T-helper 2 cell treated with Interferon-gamma antibody and Interleukin-4, amounts not matched to agents 5 μg/mL and 100 μg/mL, for 36 hours (primary cell): ENCODE measurements around the gene KRTAP5-6.
"Not testable (repeated sequence)": the region's sequence is repeated elsewhere in the genome, so short reads cannot be mapped to it uniquely, and the experiment has no call there.

Experiments
- DNase-seq: peaks from one replicate; pipeline ENCODE4 v3.0.0; 2021; ENCODE audit warnings: low spot score
- H3K27ac Mint-ChIP-seq: one replicate; pipeline ENCODE4 v1.8.0; 2021; ENCODE audit warnings: mild to moderate bottlenecking, mixed read lengths
- H3K27me3 Mint-ChIP-seq: one replicate; pipeline ENCODE4 v1.8.0; 2021; ENCODE audit warnings: low read depth, mixed read lengths
- H3K36me3 Mint-ChIP-seq: one replicate; pipeline ENCODE4 v1.8.0; 2021; ENCODE audit warnings: low read depth, mixed read lengths
- H3K4me1 Mint-ChIP-seq: one replicate; pipeline ENCODE4 v1.8.0; 2021; ENCODE audit warnings: low read depth, mixed read lengths
- H3K4me3 Mint-ChIP-seq: one replicate; pipeline ENCODE4 v1.8.0; 2022; ENCODE audit warnings: mild to moderate bottlenecking, moderate library complexity, mixed read lengths
- H3K9me3 Mint-ChIP-seq: one replicate; pipeline ENCODE4 v1.8.0; 2021; ENCODE audit warnings: mixed read lengths

Gene KRTAP5-6

DNA sequence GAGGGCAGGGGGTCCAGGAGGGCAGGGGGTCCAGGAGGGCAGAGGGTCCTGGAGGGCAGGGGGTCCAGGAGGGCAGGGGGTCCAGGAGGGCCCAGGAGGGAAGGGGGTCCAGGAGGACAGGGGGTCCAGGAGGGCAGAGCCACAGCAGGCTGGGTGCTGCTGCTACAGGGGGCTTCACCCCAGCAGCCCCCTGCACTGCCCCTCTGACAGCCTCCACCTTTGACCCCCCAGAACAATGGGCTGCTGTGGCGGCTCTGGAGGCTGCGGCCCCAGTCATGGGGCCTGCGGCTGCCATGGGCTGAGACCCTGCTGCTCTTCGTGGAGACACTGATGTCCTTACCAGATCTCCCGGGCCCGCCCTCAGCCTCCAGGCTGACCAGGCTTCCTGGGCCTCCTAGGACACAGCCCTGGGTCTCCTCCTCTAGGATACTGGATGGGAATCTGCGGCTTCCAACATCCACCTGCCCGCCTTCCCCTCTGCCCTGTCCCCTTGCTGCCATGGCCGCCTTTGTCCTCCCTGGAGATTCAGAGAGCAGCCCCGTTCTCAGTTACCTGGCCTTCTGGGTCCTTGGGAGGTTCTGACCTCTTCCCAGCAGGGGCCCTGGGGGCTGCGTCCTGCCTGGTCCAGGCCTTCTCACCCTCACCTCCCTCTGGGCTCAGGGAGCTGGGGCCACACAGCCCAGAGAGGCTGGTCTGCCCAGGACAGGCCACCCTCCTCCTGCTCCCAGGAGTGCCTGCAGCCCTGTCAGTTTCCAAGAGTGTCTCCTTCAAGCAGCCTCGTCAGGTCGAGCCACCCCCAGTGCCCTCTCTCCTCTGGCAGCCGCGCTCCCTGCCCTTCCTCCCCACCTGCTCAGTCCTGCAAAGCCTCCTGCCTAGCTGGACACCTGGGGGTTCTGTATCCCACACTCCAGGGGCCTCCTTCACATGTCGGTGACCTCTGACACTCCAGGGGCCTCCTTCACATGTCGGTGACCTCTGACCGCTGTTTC, 11.8 kb upstream of the KRTAP5-6 start:
- H3K36me3 Mint-ChIP-seq, H3K27ac Mint-ChIP-seq, DNase-seq, H3K4me3 Mint-ChIP-seq, H3K9me3 Mint-ChIP-seq, H3K27me3 Mint-ChIP-seq, H3K4me1 Mint-ChIP-seq: not testable (repeated sequence)

DNA sequence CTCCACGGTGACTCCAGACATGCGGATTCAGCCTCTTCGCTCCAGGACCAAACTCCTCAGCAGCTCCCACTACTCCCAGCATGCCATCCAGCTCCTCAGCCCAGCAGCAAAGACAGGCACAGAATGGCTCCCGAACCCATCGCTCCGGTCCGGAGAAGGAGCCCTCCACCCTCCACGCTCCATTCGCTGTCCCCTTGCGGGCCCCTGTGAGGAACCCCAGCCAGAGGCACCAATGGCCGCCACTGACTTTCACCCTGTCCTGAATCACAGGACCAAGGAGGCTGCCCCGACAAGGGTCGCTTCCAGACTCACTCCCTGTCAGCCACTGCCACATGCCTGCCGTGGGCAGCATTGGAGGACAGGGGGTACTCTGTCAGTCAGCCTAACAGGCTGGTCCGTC, 10.8 kb upstream of the KRTAP5-6 start:
- DNase-seq, H3K27me3 Mint-ChIP-seq, H3K9me3 Mint-ChIP-seq, H3K36me3 Mint-ChIP-seq, H3K4me1 Mint-ChIP-seq, H3K4me3 Mint-ChIP-seq, H3K27ac Mint-ChIP-seq: not testable (repeated sequence)

DNA sequence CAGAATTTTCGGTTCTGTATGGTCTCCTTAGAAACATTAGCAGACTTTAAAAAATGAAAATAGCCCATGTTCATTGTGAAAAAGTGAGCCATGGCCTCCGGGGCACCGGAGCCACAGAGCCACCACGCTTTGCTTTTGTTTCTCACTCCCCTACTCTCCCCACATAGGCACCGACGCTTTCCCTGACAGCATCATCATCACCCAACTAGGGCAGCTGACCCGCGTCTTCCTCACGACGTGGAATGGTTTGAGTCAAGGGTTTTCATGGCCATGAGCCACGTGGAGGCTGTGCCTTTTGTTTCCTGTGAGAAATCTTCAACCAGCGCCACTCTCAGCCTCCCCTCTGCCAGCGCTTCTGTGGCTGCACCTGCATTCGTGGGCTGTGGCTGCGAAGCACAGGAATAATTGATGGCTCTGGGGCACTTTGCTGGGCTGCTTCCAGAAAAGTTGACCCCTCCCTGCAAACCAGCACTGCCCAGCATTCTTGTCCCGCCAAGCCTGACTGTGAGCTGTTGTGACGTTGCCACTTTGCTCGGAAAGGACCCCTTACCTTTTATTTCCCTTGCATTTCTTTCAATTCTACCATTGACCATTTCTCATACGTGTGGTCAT, 8.6 kb upstream of the KRTAP5-6 start:
- H3K4me1 Mint-ChIP-seq, H3K36me3 Mint-ChIP-seq, H3K9me3 Mint-ChIP-seq, H3K27ac Mint-ChIP-seq, H3K4me3 Mint-ChIP-seq, DNase-seq: not testable (repeated sequence)
- peaks cover 12% of the 10 kb centered on the region for H3K27me3 Mint-ChIP-seq

DNA sequence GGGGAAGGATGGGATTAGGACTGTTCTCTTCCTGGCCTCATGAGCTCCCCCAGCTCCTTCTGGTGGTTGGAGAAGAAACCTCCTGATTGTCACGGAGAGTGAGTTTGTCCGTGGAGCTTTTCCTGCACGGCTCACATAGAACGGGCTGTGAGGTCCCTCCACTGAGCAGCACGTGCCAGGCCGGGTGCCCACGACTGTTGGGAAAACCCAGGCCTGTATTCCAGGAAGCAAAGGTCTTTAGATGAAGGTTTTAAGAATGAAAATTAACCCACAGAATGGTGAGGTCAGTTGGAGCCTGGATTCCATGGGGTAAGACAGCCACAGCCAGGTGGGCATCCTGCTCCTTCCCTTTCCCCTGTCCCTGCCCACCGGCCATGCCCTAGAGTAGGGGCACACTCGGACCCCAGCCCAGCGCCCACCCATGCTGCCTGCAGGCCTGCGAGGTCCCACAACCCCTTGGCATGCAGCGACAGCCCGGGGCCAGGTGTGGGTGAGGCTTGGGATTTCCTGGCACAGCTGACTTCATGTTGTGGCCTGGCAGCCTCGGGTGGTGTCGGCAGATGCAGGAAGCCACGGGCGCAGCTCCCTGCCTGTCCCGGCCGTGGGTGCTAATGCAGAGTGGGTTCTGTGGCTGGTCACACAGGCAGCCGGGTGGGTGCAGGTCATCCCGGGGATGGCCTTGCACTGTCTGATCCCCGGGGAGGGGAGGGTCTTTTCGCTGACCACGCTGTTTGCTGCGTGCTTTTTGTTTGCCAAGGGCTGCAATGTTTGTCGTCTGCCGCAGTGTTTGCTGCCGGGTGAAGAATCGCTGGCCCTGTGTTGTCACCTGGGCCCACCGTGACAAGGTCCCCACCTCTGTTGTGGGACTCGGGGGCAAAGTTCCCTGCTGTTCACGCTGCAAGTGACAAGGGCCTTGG, 7.5 kb upstream of the KRTAP5-6 start:
- not testable (repeated sequence) for H3K36me3 Mint-ChIP-seq, H3K27ac Mint-ChIP-seq, DNase-seq, H3K4me3 Mint-ChIP-seq, H3K9me3 Mint-ChIP-seq, H3K4me1 Mint-ChIP-seq
- peaks cover 12% of the 10 kb centered on the region for H3K27me3 Mint-ChIP-seq

DNA sequence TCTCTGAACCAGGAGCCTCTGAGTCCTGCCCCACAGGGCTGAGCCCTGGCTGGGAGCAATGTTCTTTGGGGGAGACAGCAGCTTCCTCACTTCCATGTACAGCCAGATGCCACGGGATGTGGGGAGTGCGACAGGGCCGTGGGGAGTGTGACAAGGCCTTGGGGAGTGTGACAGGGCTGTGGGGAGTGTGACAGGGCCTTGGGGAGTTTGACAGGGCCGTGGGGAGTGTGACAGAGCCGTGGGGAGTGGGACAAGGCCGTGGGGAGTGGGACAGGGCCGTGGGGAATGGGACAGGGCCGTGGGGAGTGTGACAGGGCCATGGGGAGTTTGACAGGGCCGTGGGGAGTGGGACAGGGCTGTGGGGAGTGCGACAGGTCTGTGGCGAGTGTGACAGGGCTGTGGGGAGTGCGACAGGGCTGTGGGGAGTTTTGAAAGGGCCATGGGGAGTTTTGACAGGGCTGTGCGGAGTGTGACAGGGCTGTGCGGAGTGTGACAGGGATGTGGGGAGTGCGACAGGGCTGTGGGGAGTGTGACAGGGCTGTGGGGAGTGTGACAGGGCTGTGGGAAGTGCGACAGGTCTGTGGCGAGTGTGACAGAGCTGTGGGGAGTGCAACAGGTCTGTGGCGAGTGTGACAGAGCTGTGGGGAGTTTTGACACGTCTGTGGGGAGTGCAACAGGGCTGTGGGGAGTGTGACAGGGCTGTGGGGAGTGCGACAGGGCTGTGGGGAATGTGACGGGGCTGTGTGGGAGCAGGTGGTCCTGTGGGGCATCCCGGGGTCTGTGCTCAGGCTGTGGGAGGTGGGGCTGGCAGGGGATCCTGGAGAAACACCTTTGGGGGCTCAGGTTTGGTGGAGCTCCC, 6.6 kb upstream of the KRTAP5-6 start:
- Mint-ChIP-seq H3K9me3 (no peaks in the 10 kb centered on the region), H3K27me3 (peaks cover 12% of the 10 kb centered on the region), H3K4me3 (no peak overlapping the region), H3K36me3 (no peaks in the 10 kb centered on the region), H3K4me1 (peaks cover 6% of the 10 kb centered on the region), H3K27ac (peak overlapping the region; percentile 26)
- DNase-seq = no peak

DNA sequence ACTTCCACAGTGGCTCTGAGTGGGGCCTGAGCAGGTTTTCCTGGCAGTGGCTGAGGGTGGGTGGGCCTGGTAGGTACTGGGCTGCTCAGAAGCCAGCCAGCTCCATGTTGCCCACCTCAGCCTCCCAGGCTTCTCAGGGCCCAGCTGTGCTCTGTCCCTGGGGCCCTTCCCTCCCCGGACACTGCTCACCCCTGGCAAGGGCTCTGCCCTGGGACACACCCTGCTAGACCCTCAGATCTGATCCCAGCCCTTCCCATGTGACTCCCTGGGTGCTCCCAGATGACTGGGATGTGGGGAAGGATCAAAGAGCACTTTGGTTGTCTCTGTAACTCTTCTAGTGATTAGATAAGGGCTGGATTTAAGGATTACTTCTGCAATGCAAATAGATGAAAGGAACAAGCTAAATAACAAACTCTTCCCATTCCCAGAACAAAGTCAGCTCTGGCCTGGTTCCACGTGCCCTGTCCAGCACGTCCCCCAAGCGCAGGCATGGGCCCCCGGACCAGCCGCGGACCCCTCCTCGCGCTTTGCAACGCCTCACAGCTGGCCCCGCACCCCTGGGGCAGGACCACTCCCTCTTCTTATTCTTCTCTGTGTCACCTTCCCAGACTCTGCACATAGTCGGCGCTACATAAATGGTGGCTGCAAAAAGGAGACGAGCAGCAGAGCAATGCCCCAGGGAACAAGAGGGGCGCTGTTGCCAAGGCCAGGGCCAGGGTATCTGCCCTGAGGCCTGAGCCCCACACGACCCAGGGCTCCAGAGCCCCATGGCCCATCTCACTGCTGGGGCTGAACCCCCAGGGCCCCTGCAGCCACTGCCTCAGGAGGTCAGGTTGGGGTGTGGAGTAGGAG, 5.7 kb upstream of the KRTAP5-6 start:
- Mint-ChIP-seq H3K4me3 (no peak overlapping the region), H3K4me1 (peaks cover 6% of the 10 kb centered on the region), H3K36me3 (no peaks in the 10 kb centered on the region), H3K9me3 (no peaks in the 10 kb centered on the region), H3K27me3 (peaks cover 12% of the 10 kb centered on the region), H3K27ac (no peak overlapping the region)
- no peak for DNase-seq

DNA sequence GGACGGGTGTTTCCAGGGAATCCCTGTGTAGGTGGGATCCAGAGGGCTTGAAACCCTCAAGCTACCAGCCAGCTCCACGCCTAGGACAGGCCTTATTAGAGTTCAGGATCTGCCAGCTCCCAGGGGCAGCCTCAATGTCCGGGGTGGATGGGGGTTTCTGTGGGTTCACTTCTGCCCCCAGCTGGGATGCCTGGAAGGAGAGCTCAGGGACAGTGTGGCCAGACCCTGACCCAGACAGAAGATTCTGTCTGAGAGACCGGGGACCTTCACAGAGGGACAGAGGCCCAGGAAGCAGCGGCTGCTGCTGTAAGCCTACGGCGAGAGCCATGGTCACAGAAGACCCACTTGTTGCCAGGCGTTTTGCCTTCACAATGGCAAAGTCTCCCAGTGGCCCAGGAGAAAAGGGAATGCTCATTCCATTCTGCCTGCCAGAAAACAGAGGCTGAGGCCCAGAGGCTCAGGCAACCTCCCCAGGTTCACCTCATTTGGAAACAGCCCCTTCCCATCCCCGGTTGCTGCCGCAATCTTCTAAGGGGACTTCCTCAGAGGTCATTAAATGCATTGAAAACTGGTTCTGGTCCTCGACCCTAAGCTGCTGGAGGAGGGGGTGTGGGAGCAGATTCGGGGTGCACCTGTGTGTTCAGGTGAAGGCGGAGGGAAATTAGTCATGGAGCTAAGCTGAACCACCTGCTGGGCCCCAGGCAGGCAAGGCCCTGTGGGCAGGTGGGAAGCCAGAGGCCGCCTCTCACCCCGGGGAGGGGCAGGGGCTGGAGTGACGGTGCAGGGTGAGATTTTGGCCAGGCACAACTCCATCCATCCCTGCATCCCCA, 4.9 kb upstream of the KRTAP5-6 start:
- no peak for DNase-seq
- Mint-ChIP-seq H3K9me3 (no peaks in the 10 kb centered on the region), H3K27me3 (peaks cover 12% of the 10 kb centered on the region), H3K4me1 (peaks cover 6% of the 10 kb centered on the region), H3K27ac (no peak overlapping the region), H3K4me3 (no peak overlapping the region), H3K36me3 (no peaks in the 10 kb centered on the region)

DNA sequence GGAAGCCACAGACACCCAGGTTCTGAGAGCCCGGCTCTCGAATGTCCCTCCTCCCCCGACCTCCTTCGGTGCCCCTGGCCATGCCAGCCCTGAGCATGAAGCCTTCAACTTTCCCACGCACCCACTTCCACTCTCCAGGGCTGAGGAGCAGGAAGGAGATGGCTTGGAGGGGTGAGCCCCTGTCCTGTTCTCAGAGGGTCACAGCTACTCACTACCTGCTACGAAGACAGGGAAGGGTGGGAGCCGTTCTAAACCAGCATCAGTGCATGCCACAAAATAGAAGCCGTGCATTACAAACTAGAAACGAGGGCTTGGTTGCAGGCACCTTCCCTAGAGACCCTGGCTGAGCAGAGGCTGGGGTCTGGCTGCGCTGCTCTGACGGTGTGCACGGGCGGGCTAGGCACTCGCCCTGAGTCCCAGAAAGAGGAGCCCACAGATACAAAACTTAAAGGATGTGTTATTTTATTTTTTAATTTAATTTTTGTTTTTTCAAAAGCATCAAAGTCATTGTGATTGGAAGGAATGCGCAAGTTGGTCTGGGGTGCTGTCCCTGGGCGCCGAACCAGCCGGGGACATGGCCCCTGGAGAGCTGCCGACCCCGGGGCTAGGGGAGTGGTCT, 4.2 kb upstream of the KRTAP5-6 start:
- DNase-seq = no peak
- Mint-ChIP-seq H3K27me3 (peaks cover 12% of the 10 kb centered on the region), H3K9me3 (no peaks in the 10 kb centered on the region), H3K27ac (no peak overlapping the region), H3K4me3 (peak overlapping the region; percentile 83), H3K36me3 (no peaks in the 10 kb centered on the region), H3K4me1 (peaks cover 6% of the 10 kb centered on the region)

DNA sequence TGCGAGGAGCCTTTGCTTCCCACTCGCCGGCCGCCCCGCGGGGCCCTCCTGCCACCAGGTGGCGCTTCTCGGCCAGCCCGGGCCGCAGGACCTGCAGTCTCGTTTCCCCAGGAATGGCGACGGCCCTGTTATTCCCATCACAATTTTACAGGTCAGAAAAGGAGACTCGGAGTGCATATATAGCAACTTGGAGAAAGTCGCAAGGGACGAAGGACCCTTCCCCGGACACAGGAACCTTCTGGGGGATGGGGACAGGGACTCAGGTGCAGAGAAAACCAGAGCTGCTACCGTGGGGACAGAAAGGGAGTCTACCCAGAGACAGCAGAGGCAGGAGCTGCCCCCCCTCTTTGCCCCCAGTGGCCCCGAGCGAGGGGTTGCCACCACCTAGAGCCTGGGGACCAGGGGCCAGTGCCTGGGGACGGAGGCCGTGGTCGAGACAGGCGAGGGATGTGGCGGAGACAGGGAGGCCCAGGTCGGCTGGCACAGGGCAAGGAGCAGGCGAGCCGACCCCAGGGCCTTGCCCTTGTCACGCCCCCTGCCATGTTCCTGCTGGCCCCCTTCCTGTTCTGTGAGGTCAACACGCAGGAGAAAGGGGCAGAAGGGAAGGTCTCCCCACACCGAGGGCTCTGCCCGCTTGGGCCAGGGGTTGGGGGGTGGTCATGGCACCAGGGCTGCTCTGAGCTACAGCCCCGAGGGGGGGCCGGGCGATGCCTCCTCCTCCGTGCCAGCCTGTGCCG, 3.5 kb upstream of the KRTAP5-6 start:
- Mint-ChIP-seq H3K9me3 (no peaks in the 10 kb centered on the region), H3K4me3 (peak overlapping the region; percentile 83), H3K36me3 (no peaks in the 10 kb centered on the region), H3K27me3 (peaks cover 12% of the 10 kb centered on the region), H3K4me1 (peaks cover 6% of the 10 kb centered on the region), H3K27ac (peak overlapping the region; percentile 31)
- DNase-seq = peak; percentile 66

DNA sequence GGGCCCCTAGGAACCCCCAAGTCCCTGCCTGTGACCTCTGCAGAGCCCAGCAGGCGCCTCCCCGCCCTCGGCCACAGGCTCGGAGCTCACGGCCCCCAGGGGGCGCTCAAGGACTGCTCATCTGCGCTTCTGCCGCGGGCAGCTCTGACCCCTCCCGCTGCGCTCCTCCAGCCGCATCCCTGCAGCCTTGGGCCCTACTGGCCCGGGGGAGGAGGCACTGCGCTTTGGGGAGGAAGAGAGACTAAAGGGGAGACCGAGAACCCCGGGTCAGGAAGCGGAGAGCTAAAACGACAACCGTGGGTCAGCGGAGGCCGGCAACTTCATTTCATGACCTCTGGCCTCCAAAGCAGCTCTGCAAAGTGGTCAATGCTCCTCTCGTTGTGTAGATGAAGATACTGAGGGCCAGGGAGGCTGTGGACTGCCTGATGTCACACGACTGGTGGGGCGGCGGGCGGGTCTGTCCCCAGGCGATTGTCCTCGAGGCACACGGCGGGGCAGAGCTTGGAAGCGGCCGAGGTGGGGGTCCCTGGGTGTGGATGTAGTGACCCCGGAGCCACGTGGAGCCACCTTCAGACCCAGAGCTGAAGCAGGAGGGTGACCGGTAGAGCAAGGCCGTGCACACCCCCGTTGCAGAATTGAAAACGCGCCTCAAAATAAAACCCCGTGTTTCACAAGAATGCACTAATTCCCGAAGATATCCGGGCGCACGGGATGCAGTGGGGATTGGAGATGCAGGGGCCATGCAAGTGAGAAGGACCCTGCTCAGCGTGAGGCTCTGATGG, 2.7 kb upstream of the KRTAP5-6 start:
- peak; percentile 79 for DNase-seq
- H3K27me3 Mint-ChIP-seq = peaks cover 10% of the 10 kb centered on the region
- no peak overlapping the region for H3K4me3 Mint-ChIP-seq
- no peaks in the 10 kb centered on the region for H3K36me3 Mint-ChIP-seq
- peaks cover 6% of the 10 kb centered on the region for H3K4me1 Mint-ChIP-seq
- H3K27ac Mint-ChIP-seq = no peak overlapping the region
- no peaks in the 10 kb centered on the region for H3K9me3 Mint-ChIP-seq
